Stimulated activated CD4-positive, alpha-beta T cell treated with anti-CD3 and anti-CD28 coated beads, TNF-alpha, amount 100 ng/mL, for 24 hours (primary cell): ENCODE data around the gene EVC.

Experiments used
- DNase-seq, 3 experiments: peaks; one replicate each; pipeline ENCODE4 v3.0.0-alpha.2; 2020; ENCODE audit warnings: low read depth in 3 of 3

The EVC gene

DNA sequence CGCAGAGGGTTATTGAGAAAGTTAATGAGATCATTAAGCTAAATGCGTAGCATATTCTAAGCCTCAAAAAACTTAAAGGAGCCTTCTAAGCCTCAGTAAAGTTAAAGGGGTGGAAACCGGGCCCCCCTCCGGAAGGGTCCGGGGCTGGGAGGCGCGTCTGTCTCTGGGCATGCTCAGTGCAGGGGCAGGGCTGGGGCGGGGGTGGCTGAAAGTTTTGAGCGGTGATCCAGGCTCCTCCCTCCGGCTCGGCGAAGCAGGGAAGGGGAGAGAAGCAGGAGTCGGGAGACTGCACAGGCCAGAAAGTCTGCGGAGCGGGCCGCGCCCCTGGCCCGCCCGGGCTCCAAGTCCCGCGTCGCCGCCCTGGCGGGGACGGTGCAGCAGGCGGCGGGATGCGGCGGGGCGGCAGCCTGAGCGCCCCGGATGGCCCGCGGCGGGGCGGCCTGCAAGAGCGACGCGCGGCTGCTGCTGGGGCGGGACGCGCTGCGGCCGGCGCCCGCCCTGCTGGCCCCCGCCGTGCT is at the start of gene EVC:
Gene EVC, plus strand, starts transcription at position 241 of the 518 bp plus-strand sequence. Its CDS starts 180 bp downstream, at position 421.
- peak in 2 of 3 experiments; percentile 3 to 34 for DNase-seq

DNA sequence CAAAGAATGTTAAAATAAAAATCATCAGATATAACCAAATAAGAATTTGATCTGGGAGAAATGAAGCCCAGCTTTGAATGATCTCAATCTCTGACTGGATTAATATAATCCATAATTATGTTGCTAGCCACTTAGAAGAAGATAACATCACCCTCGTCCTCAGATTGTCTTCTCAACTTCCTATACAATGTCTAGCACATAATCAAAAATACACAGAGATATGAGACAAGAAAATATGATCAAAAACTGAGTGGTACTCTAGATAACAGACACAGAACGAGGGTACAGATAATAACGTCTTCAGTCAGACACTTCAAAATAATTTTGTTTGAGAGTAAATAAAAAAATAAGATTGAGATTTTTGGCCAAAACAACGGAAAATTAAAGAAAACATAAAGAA is 49.8 kb upstream of the EVC start:
- no peak for DNase-seq

DNA sequence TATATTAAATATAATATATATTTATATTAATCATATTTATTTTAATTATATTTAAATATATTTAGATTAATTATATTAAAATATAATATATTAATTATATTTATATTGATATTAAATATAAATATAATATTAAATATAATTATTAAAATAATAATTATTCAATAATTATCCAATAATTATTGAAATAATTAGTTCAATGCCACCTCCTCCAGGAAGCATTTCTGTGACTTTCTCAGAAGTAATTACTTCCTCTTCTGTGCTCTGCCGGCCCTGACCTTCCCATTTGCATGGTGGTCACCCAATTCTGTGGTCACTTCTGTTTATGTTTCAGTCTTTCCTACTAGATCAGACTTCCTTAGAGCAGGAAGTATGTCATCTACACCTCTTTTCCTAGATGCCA is 48.4 kb upstream of the EVC start:
- DNase-seq, result no peak

DNA sequence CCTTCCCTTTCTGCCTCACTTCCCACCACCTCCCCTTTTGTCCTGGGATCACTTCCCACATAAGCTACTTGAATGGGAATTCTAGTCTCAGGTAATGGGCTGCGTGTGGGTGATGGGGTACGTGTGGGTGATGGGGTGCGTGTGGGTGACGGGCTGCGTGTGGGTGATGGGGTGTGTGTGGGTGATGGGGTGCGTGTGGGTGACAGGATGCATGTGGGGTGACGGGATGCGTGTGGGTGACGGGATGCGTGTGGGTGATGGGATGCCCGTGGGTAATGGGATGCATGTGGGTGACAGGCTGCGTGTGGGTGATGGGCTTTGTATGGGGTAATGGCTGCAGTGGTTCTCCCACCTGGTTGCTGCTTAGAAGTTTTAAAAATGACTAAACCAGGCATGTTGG is 46.2 kb upstream of the EVC start:
- DNase-seq, result no peak

DNA sequence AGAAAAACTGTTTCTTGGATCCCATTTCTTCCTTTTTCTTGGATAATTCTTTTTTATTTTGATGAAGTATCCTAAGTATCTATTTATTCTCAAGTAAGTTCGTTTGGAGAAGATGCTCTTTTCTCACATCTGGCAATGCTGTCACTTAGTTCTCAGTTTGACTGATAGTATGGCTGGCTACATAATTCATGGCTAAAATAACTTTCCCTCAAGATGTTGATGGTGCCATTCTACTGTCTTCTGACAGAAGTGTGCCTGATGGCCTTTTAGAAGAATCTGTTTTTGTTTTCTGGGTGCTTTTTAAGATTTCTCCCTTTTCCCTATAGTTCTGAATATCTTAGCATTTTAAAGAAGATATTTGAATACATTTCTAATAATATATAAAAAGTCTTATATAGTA is 44.3 kb upstream of the EVC start:
- no peak for DNase-seq

DNA sequence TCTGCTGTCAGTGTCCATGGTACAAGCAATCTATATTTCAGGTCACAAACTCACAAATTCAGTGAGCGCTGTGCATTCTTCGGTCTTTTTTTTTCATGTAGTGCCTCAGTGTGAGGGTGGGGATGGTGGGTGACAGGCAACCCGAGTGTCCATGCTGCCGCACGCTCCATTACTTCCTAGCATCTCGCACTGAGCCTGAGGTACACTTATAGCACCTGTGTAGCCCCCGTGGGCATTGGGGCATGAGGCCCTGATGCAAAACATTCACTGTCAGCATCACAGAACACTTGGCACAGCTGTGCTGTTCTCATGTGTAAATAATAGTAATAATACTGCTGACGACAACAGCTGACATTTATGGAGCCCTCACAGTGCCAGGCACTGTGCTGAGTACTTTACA is 34.2 kb upstream of the EVC start:
- DNase-seq, result no peak

DNA sequence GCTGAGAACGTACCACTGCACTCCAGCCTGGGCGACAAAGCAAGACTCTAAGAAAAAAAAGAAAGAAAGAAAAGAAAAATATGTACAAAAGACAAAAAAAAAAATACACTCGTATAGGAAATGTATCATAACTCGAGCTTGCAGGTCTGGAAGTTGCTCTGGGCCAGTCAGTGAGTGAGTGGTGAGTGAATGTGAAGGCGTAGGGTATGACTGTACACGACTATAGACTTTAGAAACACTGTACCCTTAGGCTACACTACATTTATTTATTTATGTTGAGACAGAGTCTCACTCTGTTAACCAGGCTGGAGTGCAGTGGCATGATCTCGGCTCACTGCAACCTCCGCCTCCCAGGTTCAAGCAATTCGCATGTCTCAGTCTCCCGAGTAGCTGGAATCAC is 32.0 kb upstream of the EVC start:
- no peak for DNase-seq

DNA sequence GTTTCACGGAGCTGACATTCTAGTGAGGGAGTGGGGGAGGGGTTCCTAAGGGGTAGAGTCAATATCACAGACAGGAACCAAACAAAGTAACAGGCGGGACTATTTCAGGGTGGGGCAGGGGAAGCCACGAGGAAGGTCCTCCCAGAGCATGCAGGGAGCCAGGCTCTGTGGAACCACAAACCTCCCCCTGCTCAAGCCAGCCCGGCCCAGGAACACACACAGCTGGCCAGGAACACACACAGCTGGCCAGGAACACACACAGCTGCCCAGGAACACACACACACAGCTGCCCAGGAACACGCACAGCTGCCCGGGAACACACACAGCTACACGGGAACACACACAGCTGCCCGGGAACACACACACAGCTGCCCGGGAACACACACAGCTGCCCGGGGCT is 27.4 kb upstream of the EVC start:
- no peak for DNase-seq

DNA sequence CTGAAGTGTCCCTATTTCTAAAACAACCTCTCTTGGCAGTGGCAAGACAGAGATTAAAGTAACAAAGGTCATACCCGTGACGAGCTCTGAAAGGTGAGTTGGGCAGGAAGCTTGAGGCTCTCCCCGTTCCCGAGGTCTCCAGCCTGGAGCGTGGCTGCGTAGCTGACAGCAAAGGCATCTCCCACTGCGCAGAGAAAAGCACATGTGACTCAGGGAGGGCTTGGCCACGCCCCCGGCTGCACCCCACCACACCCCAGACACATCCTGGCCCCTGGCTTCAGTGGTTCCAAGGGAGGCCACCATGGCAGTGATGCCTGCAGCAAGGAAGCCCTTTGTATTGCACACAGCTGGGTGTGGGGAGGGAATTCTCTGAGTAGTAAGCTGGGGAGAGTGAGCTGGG is 25.7 kb upstream of the EVC start:
- no peak for DNase-seq

DNA sequence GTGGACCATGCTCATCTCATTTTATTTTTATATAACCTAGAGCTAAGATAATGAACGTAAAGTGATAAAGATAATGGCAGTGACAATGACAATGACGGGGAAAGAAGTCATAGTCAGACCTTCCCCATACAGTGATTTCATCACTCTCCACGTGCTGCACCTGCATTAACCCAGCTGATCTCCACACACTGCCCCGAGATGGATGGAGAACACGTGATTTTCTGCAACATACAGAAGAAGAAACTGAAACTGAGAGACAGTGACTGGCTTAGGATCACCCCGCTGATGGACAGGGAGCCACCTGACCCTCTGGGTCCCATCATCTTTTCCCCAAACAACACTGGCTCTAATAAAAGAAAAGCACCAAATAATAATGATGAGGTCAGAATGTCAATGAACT is 24.7 kb upstream of the EVC start:
- DNase-seq, result no peak

DNA sequence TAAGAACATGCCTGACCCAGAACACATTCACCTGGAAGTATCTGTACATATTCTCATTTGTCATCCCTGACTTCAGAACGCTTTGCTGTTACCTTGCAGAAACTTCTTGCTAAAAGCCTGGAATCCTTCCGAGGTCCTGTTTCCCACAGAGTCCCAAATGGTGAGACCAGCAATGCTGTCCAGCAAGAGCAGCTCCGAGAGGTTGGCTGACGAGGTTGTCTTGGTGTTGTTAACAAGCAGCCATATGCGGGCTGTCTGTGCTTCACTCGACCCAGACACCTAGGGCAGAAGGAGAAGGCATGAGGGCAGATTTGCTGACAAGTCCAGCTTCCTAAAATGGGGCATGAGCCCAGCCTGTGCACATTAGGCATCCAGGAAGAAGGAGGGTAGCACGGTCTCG is 21.9 kb upstream of the EVC start:
- no peak for DNase-seq

DNA sequence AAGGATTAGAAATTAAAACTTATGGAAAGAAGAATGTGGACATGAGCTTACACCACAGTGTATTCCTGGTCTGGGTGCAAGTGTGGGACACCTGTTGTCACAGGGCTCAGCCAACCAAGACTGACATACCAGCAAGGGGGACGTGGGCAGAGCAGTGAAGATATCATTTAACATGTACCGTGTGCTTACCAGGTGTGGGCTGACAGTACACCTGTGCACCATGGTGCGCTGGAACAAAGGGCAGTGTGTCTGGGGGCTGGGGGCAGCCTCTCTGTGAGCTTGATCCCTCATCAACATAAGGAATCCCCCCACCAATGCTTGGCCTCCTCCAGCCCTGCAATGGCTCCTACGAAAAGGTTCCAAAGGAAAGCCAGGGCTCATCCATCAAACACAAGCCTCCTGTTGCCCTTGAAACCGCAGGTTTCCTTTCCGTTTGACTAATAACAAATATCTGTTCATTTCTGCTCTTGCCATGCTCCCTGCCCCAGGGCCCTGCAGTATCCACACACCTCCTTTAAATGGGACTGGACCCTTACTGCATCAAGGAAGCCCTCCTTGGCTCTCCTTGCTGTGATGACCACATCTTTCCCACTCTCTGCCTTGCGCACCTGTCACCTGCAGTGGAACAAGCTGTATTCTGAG is 19.4 kb upstream of the EVC start:
- DNase-seq, result no peak

DNA sequence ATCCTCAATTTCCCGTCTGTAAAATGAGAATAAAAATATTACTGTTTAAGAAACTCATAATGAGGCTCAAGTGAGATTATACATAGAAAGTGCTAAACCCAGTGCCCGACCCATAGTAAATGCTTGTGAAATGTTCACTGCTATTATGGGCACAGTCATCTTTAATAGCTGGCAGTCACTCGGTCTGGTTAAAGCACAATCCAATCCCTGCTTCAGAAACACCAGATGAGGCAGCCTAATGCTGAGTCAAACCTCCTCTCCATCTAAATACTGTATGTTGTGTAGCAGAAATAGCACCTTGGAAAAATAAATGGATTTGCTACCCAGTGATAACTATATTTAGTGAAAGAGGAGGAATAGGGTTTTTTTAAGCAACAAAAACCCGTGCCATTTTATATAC is 17.1 kb upstream of the EVC start:
- no peak for DNase-seq

DNA sequence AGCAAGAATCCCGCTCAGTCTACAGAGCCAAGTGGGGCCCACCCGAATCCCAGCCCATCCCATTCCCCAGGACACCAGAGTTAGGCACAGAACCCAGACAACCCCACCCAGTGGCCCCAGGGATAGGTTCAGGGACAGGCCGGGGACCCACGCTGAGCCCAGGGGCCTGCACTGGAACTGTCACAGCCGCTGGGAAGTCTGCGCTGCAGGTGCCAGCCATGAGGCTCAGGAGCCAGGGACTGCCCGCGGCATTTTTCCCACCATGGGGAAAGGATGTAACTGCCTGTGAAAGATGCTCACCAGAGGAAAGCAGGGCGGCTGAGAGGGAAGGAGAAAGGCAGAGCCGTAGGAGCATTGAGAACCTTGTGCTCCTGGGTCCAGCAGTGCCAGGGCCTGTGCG is 14.7 kb upstream of the EVC start:
- DNase-seq, result no peak

DNA sequence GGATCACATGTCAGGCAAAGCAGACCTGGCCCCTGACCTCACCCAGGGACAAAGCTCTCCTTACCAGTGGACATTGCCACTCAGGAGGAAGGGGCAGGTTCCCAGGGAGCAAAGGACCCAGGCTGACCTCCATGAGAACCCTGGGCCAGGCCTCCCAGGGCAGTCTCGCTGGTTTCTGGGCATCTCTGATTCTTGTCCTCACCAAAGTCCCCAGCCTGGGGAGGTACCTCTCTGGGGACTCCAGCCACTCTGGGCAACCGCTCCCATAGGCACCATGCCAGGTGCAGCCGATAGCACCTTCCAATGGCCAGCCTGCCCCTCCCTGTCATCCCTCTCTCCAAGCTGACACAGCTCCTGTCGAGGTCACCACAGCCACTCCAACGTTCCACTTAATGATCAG is 10.5 kb upstream of the EVC start:
- DNase-seq, result no peak

DNA sequence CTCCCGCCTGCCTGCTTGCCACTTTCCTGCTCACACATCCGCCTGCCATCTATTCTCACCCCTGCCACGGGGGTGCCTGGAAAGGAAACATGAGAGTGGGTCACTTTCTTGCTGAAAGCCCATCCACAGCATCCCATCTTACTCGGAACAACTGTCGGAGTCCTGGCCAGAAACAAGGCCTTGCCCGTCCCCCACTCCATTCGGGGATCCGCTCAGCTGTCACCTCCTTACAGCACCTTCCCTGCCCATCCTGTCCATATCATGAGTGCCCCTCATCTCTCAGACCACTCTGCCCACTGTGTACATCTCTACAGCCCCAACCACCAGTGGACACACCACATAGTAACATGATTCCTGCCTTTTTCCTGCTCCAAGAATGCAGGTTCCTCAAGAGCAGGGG is 9.0 kb upstream of the EVC start:
- no peak for DNase-seq

DNA sequence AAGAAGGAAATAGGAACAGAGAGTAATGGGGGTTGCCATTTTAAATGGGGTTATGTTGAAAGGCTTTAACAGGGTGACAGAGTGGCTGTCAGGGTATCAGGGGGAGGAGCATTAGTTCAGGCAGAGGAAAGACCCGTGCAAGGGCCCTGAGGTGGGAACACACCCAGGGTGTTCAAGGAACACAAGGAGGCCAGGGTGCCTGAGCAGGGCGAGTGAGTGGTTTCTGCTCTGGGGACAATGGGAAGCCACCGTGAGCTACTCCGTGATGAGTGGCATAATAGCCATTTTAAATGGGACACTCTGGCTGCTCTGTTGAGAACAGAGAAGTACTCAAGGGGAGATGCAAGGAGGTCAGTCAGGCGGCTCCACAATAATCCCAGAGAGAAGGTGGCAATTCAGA is 7.2 kb upstream of the EVC start:
- no peak for DNase-seq

DNA sequence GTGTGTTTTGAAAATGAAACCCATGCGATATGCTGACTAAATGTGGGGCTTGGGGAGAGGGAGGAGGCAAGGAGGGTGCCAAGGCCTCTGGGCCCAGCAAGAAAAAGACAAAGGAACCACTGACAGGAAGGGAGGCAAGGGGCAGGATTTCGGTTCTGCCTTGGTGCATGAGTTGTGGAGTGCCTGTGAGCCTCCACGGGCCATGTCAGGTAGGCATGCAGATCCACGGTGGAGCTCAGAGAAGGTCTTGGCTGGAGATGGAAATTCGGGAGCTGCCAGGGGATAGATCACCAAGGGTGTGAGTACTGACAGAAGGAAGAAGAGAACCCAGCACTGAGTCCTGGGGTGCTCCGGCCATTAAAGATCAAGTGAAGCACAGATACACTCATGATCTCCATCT is 6.7 kb upstream of the EVC start:
- no peak for DNase-seq

DNA sequence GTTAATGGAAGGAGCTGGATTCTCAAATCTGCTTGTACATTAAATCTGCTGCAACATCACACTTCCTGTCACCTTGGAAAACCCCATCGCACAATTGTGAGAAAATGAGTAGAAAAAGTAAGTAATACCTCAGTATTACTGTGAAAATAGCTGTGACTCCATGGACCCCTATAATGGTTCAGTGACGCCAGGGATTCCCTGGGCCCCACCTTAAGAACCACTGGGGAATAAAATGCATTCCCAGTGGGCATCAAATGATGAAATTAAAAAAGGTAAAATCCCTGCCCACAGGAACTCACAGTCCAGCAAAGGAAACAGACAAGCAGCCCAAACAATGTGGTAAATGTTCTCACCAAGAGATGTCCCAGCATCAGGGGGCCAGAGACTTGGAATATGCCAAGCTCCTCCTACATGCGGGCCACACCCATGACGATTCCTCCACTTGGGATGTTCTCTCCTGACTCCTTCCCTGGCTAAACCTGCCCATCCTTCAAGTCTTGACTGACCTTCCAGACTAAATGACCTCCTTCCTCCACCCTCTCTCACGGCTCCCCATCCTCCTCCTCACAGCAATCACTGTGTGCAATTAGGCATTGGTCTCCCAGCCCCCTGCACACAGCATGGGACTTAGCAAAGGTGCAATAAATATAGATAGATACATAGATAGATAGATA is 5.2 kb upstream of the EVC start:
- no peak for DNase-seq

DNA sequence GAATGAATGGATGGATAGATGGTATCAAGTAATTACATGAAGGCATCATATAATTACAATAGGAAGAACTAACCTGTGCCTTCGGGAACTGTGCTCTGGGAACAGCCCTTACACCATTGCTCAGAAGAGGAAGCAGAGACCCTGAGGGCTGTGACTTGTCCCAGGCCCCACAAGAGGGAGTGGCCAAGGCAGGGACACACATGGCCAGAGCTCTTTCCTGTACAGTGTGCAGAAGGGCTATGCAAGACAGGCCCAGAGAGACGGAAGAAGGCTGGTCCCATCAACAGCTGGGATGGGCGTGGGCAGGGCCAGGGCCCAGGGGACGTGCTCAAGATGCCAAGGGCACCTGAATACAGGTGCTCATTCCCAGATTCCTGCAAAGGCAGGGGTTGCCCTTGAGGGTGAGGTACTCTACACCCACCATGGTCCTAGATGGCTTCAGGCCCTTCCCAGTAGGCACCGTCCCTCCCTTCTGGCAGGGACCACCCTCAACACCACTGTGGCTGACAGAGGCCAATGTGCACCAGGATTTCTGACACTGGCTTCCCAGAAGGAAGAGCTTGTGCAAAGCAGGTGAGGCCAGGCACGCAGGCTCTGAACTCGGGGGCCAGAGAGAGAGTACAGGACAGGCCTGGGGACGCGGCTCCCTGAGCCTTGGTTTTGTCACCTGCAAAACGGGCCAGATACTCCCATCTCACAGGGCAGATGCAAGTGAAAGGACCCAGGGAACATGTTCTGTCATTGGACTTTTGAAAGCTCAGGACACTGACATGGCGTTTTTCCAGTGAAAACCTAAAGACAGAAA is 4.3 kb upstream of the EVC start:
- no peak for DNase-seq

DNA sequence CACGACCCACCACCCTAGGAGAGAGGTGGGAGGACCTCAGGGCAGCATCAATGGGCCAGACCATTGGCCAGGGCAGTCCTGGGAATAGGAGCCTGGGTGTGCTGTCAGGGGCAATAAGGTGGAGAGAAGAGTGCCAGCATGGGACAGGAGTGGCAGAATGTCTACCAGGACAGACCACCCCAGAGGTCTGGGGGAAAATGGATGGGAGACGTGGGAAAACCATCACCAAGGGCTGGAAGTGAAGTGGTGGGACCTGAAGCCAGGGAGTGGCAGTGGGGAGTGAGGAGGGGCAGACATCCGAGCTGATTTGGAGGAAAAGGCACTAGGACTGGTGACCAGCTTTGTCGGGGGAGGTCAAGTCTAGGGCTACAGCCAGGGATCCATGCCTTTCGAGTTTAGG is 3.6 kb upstream of the EVC start:
- no peak for DNase-seq

DNA sequence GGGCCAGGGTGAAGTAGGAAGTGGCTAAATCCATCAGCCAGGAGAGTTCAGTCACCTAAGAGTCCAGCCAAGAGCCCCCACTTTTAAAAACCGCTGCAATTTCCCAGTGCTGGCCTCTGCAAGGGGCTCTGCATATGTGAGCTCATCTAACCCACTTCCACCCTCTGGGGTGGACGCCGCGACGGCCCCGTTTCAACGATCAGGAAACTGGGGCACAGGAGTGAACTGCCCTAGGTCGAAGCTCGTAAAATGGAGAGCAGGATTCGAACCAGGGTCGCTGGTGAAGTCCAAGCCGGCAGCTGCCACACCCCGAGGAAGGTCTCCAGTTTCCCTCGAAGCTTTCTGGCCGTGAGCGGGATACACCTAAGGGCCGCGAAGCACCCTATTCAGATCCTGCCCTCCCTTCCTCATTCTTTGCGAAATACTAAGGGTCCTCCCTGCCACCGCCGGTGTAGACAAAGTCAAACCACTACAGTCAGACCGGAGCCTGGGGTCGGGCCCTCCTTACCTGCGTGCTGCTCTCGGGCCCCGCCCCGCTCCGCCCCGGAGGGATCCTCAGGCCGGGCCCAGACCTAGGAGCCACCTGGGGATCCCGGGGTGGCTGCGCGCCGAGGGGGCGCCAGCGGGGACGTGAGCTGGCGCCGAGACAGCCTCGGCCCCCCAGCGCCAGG is 3.1 kb upstream of the EVC start:
- DNase-seq, result no peak
